ENCODE measurements around the gene NDUFAF8.

Gene NDUFAF8

DNA sequence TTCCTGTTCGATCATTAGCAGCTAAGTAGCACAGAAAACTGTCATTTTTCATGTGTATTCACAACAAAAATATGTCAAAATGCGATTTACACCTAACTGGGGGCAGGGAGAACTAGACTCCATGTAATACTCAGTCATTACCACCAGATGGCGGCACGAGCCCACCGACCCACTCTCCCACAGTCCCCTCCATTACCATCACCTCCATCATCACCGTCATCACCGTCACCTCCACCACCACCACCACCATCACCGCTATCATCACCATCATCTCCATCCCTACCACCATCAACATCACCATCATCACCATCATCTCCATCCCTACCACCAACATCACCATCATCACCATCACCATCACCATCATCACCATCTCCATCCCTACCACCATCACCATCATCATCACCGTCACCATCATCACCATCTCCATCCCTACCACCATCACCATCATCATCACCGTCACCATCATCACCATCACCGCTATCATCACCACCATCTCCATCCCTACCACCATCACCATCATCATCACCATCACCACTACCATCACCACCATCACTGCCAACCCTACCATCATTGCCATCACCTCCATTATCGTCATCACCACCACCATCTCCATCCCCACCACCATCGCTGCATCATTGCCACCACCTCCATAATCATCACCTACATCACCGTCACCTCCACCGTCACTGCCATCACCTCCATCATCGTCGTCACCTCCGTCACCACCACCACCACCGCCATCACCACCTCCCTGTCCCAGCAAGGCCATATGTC, 14.4 kb downstream of the NDUFAF8 start:
- DNase-seq: peak in 1 of 2 donors; percentile 65

DNA sequence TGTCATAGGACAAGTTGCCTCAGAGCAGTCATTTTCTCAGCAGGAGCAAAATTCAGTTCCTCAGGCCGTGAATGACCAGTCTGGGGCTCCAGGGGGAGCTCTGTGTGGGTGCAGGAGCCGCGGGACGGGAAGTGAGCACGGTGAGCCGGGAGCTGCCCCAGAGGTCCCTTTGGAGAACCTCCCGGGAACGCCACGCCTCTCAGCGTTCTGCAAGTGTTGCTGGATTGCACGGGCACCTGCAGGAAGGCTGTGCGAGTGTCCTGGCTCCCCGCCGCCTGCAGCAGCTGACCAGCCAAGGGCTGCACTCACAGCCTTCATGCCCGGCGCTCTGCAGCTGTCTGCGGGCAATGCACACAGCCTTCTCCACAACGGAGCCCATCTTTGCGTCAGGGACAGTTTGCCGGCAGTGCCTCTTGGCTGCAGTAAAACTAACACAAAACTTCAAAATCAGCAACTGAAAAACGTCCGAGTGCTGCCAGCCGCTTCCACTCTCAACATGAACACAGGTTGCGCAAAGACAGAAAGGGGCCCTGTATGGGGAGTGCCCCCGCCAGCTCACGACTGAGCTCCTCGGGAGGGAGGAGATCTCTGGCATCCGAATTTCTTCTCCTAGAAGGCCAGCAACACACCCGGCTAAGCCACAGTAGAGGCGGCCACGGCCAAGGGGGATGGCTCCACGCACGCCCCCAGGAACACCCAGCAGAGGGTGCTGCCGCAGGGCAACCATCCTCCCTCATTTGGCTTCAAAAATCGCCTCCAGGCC, 16.0 kb downstream of the NDUFAF8 start:
- DNase-seq: peak; percentile 84 to 88

DNA sequence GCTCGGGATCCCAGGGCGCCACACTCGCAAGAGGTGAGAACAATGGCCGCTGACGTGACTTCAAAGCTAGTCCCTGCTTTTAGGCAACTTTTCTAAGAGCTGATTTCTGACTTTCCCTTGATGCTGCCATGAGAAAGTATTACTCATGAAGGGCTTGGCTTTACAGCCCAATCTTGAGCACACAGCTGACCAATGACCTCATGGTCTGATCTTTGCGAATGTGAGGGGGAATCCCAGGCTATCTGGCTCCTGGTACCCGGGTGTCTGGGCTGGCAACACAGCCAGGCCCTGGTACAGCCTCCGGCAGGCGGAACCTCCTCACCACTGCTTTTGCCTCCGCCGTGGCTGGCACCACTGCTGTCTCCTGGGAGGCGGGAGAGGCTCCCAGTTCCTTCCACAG, 17.5 kb downstream of the NDUFAF8 start:
- peak; percentile 46 to 65 for DNase-seq

DNA sequence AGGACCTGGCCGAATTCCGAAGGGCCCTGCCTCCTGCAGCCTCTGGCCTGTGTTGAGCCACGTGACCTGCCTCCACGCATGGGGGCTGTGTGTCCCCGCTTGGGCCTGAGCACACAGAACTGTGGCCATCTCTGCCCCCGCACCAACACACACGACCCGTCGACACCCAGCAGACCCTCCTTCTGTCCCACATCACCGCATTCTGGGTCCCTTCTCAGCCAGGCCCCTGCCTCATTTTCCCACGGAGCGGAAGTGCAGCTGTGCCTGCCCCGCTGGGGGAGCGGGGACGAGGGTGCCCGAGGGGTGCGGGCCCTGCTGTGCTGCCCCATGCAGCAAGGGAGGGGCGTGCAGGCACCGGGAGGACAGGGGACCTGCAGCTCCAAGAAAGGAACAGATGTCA, 18.4 kb downstream of the NDUFAF8 start:
- DNase-seq: no peak

DNA sequence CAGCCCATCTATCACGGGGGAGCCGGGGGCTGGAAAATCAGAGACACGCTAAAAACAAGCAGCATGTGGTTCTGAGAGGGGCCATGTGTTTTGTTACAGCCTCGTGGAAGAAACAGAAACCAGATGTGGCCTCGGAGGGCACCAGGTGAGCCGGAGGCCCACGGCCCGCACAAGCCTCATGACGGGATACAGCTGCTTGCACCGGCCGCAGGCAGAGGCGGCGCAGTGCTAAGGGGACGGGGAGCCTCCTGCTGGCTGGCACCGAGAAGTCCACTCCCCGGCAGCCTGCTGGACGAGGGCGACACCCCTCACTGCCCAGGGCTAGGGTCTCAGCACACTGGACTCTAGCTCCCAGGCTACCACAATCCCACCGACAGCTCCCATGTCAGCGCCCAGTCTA, 19.2 kb downstream of the NDUFAF8 start:
- DNase-seq: no peak

DNA sequence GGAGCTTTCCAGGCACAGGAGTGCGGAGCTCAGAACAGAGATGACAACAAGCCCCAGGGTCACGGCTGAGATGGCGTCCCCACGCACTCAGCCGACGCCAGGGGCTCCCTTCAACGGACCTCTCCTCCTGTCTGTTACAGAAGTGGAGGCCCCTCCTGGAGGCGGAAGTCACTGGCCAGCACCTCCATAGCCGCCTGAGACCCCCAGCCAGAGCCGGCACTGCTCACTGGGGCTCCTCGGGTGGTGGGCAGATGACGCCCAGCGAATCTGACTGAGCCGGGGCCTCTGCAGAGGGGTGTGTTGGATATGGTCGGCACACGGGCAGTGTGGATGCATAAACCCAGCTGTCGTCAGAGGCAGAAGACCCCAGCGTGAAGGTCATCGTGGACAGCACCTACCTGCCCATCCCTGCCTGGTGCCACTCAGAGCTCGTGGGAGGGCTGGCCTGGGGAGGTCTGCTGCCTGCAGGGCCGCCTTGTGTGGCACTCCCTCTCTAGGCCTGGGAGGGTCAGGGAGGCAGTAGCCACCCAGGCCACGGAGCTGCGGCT, 20.0 kb downstream of the NDUFAF8 start:
- no peak for DNase-seq

DNA sequence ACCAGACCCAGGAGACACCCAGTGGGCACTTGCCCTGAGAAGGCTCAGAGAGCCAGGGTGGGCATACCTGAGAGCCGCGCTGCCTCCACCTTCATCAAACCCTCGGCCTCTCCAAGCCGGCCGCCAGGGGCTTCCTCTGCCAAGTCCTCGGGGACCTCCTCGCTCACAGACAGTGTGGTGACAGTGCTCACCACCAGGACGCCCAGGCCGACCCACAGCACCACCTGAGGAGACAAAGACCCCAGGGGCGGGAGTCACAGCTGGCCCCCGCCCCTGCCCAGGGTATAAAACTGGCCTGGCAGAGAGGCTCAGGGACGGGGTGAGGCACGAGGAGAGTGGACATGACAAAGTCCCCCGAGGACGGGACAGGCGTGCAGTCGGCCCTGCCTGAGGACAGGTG, 21.1 kb downstream of the NDUFAF8 start:
- DNase-seq: no peak

DNA sequence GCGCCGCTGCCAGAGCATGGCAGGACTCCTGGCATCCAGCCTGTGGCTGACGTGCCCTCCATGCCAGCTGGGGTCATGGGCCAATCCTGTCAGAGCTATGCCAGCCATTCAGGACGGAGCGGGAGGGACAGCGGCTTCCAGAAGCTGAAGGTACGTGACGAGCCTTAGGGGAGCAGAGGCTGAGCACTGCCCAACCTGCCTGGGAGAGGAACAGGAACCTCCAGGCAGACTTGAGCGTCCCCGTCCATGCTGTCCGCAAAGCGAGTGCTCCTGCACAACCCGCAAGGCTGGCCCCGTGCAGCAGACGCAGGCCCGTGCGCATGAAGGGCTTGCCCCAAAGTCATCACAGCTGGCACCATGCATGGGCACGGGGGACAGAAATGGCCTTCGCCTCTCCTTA, 21.5 kb downstream of the NDUFAF8 start:
- no peak for DNase-seq

DNA sequence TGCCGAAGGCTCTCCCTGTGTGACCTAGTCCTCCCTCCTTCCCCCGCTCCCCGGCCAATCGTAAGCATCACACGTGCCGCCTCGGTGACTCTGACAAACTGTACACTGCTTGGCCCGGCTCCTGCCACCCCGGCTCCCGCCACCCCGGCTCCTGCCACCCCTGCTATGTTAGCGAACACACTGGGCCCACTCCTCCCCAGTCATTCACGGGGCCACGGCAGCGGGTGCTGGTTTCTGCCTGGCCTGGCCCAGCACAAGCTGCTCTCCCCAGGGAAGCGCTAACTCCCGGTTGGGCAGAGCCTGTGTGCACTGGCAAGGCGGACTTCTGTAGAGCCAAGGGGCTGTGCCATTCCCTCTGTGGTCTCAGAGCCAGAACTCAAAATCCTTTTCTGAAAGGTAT, 22.0 kb downstream of the NDUFAF8 start:
- no peak for DNase-seq

DNA sequence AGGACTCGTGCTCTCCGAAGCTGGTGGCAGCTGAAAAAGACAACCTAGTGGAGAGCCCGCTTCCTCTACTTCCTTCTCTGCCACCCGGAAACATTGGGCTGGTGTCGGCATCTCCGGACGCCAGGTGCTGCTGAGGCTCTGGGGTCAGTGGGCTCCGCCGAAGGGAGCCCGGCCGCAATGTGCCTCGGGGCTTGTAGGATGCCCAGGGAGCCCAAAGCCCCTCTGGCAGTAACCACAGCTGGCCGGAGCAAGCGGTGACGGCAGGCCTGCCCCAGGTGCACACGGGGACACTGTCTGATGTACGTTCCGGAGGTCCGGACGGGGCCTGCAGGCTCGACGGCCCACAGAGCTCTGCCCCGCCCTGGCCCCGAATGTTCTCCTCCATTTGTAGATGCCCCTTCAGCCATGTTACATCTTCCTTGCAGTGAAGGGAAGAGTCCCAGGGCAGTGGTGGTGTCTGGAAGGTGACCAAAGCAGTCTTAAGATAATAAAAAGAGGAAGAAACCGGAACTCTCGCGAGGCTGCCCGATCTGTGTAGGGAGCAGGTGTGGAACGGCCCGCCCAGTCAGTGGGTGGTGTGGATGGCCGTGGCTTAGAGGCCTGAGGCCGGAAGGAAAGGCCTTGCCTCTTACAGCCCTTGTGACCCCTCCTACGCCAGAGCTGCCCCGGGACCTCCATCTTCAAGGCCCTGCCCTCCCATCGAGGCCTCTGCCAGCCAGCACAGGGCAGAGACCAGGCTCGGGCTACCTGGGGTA, 22.6 kb downstream of the NDUFAF8 start:
- DNase-seq: no peak

DNA sequence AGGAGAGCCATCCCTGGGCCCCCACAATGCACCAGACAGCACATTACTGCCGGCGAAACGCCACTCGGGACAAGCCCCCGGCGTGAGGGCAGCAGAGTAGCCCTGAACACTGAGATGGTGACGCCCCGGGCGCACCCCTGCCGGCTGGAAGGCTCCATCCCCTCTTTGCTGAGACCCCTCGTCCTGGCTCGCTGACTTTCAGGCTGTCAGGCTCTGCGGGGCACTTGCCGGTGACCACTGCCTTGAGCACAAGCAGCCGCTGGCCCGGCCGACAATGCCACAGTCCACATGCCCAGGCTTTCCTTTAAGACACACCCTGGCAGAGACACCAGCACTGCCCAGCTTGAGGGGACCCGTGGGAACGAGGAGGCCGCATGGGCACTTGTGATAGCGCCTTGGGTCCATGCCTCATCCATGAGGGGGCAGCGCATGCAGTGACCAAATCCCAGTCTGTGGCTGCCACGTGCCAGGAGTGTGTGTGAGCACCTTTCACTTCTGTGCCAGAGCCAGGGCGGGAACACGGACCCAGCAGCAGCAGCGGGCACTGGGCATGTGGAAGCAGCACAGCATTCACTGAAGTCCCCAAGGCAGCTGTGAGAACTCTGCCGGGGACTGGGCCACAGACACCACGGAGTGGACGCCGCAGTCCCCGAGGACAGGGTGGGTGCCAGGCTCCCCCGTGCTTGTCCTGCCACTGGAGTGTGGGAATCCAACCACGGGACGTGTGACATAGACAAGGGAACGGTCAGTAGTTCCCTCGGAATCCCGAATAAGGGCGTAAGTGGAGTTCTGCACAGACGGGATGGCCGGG, 24.5 kb downstream of the NDUFAF8 start:
- no peak for DNase-seq

DNA sequence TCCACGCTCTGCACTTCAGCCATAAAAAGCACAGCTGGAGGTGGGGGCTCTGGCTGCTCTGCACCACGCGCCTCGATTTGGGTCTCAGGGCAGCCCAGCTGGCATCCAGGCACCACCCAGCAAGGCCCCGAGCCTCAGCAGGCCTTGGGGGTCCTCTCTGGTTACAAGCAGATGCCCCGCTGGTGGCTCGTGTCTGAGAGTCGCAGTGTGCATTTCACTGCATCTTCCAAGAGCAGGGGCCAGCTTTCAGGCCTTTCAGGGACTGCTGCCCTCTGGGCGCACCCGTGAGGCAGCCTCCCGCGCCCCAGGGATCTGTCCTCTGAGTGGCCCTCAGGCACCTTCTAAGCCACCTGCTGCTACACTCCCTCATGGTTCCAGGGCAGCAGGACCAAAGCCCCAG, 25.5 kb downstream of the NDUFAF8 start:
- DNase-seq: no peak

DNA sequence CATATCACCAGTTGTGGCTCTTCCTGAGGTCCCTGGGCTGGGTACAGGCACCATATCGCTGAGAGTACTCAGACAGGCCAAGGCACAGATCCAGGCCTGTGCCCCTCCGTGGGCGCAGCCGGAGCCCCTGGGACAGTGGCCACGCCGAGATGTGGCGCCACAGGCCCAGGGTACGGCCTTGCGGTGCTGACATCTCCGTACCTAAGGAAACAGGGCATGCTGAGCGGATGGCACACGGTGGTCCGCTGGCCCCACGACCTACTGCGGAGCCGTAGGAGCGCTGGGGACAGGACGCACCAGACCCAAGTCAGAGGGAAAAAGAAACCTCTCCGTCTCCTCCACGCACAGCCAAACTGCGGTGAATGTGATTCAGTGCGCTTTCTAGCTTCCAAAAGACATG, 26.5 kb downstream of the NDUFAF8 start:
- DNase-seq: no peak

DNA sequence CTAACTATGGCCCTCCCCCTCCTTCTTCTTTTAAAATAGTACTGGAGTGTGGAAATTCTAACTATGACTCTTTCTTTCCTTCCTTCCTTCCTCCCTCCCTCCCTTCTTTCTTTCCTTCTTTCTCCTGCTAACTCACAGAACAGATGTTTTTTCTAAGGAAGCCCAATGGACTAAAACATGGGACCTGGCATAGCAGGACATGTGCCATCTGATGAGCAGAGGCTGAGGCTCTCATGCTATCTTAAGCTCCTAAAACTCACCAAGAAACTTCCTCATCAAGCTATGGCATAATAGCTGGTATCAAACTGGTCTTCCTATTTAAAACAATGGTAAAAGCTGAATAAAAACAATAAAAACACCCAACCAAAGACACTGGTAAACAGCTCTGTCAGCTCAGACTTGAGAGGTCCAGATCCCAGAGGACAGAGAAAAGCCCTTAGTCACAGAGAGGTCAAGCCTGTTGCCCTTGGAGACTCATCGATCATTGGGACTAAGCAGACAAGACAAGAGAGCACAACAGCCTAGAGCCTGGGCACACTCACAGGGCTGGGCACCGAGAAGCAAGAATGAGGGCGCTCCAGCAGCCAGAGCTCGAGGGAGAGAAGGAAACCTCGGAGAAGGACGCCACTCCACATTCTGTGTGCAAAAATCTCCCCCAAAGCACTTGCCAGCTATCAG, 28.4 kb downstream of the NDUFAF8 start:
- peak in 1 of 2 donors; percentile 6 for DNase-seq

DNA sequence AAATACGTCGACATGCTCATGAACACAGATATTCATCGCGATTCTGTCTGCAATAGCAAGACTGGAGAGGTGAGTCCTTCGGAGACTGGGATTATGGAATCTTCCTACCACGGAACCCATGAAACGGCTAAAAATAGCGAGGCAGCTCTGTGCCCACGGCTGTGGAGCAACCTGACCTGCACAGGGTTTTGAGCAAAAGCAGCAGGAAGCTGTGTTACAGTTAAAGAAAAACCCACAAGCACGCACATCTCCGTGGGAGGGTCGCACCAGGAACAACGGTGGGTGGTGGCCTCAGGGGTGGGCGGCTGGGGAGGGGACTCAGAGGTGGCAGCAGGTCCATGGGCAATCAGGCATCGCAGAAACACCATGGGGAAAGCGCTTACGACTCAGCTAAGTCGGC, 31.2 kb downstream of the NDUFAF8 start:
- peak in 1 of 2 donors; percentile 53 for DNase-seq

DNA sequence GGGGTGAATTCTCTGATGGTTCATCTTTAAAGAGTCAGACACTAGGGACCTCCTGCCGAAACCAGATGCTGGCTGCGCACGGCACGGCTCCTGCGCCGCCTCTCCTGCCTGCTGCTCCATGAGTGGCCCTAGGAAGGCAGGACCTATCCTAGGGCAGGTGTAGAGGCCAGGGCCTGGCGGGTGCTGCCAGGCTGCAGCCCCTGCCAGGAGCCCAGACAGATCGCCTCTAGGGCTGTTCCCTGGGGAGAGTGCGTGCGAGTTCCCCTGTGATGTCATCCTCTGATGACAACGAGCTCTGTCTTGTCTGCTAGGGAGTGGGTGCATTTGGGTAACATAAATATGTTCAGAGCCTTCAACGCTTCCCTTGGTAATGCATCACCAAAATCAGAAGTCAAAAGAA, 32.1 kb downstream of the NDUFAF8 start:
- no peak for DNase-seq

DNA sequence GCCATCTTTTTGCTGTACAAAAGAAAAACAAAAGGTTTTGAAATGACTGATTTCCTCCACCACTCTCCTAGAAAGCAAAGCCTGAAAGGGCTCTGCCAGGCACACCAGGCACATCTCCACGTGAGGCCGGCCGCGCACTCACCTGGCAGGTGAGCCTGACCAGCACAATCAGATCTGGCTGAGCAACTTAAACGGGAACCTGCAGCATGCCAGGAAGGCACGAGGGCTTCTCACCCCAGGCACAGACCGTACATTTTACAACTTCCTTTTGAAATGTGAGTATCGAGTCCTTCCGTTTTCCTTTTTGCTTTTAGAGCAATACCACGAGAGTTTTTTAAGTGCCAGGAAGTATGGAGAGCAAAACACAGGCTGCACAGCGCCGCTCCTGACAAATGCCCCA, 33.5 kb downstream of the NDUFAF8 start:
- DNase-seq: no peak

DNA sequence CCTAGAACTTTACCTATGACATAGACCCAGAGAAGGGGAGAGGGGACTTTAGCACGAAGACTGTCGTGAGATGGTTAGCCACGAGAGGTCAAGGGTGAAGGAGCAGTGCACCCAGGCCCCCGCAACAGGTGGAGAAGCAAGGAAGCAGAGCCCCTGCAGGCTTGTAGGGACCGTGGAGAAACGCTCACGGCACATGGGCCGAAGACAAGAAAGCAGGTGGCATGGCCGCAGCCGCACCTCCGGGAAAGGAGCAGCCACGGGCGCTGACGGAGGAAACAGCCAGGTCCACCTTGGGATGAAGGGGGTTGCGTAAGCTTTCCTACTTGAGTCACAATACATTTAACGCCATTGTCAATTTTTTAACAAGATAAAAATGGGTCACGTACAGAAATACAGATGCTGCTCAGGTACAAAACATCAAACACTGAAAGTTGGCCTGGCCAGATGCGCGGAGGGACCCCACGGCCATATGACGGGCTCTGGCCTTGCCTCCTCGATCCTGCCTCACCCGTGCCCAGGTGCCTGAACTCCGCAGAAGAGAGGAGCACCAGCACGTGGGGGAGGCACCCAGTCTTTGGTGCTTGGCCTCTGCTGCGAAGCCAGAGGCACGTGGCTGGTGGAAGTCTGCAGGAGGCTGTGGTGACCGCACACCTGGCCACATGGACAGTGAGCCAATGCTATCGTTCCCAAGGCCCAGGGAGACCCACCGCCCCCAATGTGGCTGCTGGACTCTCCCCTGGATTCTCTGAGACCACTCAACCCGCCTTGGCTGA, 34.8 kb downstream of the NDUFAF8 start:
- DNase-seq: no peak

DNA sequence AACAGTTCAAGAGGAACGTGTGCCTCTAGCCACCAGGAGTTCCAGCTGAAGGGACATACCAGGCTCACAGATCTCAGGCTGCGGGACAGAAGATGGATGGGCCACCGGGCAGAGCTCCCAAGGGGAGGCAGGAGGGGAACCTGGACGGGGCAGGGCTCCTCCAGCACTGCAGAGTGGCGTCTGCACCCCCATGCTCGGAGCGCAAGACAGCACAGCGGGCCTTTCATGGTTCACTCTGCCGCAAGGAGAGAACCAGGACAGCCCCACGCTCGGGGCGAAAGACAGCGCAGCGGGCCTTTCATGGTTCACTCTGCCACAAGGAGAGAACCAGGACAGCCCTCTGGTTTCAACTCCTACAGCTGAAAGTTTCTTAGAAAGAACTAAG, 35.3 kb downstream of the NDUFAF8 start:
- DNase-seq: no peak

DNA sequence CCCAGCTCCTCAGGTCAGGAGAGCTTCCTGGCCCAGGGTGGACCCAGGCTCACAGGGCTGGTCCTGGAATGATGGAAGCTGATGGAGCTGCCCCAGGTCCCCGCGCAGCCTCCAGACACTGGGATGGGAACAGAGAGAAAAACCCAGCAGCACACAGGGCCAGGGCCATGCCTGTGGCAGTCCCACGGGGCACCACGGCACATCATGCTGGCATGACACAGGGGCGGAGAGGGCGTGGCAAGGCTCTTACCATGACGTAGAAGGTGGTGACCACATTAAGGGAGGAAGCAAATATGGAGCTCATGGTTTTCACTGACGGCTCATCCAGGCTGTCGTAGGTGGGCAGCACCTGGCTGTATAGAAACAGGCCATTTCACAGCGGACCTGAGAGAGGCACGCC, 37.7 kb downstream of the NDUFAF8 start:
- no peak for DNase-seq

DNA sequence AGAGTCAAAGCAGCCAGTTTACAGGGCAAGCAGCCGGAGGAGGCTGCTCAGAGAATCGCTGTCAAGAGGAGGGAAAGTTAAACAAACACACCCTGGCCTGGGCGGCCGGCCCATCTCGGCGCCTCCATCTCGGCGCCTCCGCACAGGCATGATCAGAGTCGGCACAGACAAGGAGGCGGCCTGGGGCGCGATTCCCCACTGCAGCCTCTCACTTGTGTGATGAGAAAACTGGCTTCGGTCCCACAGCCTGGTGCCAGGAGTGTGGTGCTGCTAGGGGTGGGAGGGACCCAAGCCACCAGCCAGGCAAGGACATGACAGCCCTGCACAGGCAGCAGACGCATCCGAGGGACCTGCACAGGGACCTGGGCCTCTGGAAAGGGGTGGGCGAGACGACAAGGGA, 38.3 kb downstream of the NDUFAF8 start:
- no peak for DNase-seq

Data from inflammatory macrophage treated with lipopolysaccharide for 1 hour (primary cell).